ENCODE measurements around the gene PI4KB.

DNA sequence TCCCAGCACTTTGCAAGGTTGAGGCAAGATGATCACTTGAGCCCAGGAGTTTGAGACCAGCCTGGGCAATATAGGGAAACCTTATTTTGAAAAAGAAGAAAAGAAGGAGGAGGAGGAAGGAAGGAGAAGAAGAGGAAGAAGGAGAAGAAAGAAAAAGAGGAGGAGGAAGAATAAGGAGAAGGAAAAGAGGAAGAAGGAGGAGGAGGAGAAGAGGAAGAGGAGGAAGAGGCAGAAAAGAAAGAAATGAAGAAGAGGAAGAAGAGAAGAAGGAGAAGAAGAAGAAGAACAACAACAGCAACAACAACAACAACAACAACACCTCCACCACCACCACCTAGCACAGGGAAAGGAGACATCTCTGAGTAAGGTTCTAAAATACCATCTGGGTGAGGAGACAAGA, 34.7 kb upstream of the PI4KB start:
- TF ChIP-seq FOXM1 (IDR thresholded peaks at IDR 0.05; ENCODE audit: borderline replicate concordance) (no peak), ELF4 (IDR thresholded peaks at IDR 0.05) (no peak), SP1 (IDR thresholded peaks at IDR 0.05) (no peak), ZNF384 (IDR thresholded peaks at IDR 0.05) (no peak), FOXK2 (IDR thresholded peaks at IDR 0.05) (no peak), BHLHE40 (IDR thresholded peaks at IDR 0.05; ENCODE audit: borderline replicate concordance) (no peak), ARNT (IDR thresholded peaks at IDR 0.05) (no peak), LEF1 (IDR thresholded peaks at IDR 0.05; ENCODE audit: borderline replicate concordance) (no peak), SUZ12 (IDR thresholded peaks at IDR 0.05) (no peak), HDGF (IDR thresholded peaks at IDR 0.05; ENCODE audit: borderline replicate concordance) (no peak), CTBP1 (IDR thresholded peaks at IDR 0.05; ENCODE audit: borderline replicate concordance) (no peak), NFRKB (IDR thresholded peaks at IDR 0.05) (no peak), FOXA1 (IDR thresholded peaks at IDR 0.05) (no peak)
- TF ChIP-seq, protein P1, sequence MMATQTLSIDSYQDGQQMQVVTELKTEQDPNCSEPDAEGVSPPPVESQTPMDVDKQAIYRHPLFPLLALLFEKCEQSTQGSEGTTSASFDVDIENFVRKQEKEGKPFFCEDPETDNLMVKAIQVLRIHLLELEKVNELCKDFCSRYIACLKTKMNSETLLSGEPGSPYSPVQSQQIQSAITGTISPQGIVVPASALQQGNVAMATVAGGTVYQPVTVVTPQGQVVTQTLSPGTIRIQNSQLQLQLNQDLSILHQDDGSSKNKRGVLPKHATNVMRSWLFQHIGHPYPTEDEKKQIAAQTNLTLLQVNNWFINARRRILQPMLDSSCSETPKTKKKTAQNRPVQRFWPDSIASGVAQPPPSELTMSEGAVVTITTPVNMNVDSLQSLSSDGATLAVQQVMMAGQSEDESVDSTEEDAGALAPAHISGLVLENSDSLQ (IDR thresholded peaks at IDR 0.05): no peak
